ENCODE results near the gene KCNMB2.

Gene KCNMB2

GRCh38 chr3:178569826-178570225 lies 33.6 kb downstream of the KCNMB2 start:
- DNase-seq (ENCODE audit: low read depth), result no peak
- no peak for TF ChIP-seq CTCF (conservative IDR thresholded peaks at IDR 0.05; ENCODE audit: low read length)
- no peak overlapping the region for H3K4me3 ChIP-seq (ENCODE audit: low read length)

GRCh38 chr3:178583963-178584575 lies 47.8 kb downstream of the KCNMB2 start:
- no peak for DNase-seq (ENCODE audit: low read depth)
- no peak for TF ChIP-seq CTCF (conservative IDR thresholded peaks at IDR 0.05; ENCODE audit: low read length)
- H3K4me3 ChIP-seq (ENCODE audit: low read length), result no peak overlapping the region

GRCh38 chr3:178584722-178585380 lies 48.6 kb downstream of the KCNMB2 start:
- no peak for TF ChIP-seq CTCF (conservative IDR thresholded peaks at IDR 0.05; ENCODE audit: low read length)

GRCh38 chr3:178585454-178585853 lies 49.2 kb downstream of the KCNMB2 start:
- no peak overlapping the region for H3K4me3 ChIP-seq (ENCODE audit: low read length)
- TF ChIP-seq CTCF (conservative IDR thresholded peaks at IDR 0.05; ENCODE audit: low read length), result no peak
- DNase-seq (ENCODE audit: low read depth), result no peak

More at GRCh38 chr3:178584722-178585380, 48.6 kb downstream of the KCNMB2 start:
- DNase-seq (ENCODE audit: low read depth), result no peak
- H3K4me3 ChIP-seq (ENCODE audit: low read length), result no peak overlapping the region

GRCh38 chr3:178586076-178586475 lies 49.8 kb downstream of the KCNMB2 start:
- no peak for TF ChIP-seq CTCF (conservative IDR thresholded peaks at IDR 0.05; ENCODE audit: low read length)
- H3K4me3 ChIP-seq (ENCODE audit: low read length), result no peak overlapping the region
- DNase-seq (ENCODE audit: low read depth), result no peak

- H3K4me3 ChIP-seq (ENCODE audit: low read length), result no peak overlapping the region
- TF ChIP-seq CTCF (conservative IDR thresholded peaks at IDR 0.05; ENCODE audit: low read length), result no peak
- DNase-seq (ENCODE audit: low read depth), result no peak
Observed at GRCh38 chr3:178588628-178589027, 52.4 kb downstream of the KCNMB2 start.

GRCh38 chr3:178593786-178594185 lies 57.5 kb downstream of the KCNMB2 start:
- TF ChIP-seq CTCF (conservative IDR thresholded peaks at IDR 0.05; ENCODE audit: low read length), result no peak
- no peak for DNase-seq (ENCODE audit: low read depth)
- H3K4me3 ChIP-seq (ENCODE audit: low read length), result no peak overlapping the region
